Body of pancreas (tissue), 4 donors: ENCODE results near the gene NUP62.

Experiments used
- POLR2A ChIP-seq, 3 donors: fragments of 450-650 bp; IDR thresholded peaks; one replicate each; pipeline ENCODE4 v1.6.1; 2016; ENCODE audit warnings: antibody characterized with exemption in 3 of 3, mild to moderate bottlenecking in 2 of 3
- TF ChIP-seq, protein P1 (sequence below), 7 experiments: fragments of 450-650 bp in 4 of 7; fragments of 200-600 bp in 3 of 7; sonication (generic) in 3 of 7; IDR thresholded peaks; one replicate each; pipeline ENCODE4 v1.5.1; 2016 to 2019; ENCODE audit warnings: antibody characterized with exemption in 7 of 7

DNA sequence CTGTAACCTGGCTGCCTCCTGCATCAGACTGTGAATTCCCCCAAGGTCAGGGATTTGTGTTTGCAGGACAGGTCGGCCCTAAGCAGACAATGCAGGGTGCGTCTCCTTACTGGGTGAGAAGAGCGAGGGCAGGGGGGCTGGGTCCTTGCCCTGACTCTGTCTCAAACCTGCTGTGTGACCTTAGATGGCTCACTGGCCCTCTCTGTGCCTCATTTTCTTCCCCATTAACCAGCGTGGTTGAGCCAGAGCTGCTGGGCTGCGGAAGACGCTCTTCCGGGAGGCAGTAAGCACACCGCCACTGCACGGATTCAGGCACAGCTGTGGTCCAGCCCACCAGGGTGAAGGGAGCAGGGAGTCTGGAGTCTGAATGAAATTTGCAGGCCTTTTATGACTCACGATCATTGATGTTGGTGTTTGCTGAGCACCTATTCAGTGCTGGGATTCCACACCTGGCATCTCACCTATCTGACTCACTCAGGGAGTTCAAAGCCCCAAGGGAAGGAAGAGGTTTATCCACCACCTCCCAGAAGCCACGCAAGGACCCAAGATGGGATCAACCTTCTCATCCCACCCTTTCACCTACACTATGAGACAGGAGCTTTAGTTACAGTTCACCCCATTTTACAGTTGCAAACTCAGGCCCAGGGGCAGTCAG is 54.7 kb downstream of the NUP62 start:
- TF ChIP-seq, protein P1, sequence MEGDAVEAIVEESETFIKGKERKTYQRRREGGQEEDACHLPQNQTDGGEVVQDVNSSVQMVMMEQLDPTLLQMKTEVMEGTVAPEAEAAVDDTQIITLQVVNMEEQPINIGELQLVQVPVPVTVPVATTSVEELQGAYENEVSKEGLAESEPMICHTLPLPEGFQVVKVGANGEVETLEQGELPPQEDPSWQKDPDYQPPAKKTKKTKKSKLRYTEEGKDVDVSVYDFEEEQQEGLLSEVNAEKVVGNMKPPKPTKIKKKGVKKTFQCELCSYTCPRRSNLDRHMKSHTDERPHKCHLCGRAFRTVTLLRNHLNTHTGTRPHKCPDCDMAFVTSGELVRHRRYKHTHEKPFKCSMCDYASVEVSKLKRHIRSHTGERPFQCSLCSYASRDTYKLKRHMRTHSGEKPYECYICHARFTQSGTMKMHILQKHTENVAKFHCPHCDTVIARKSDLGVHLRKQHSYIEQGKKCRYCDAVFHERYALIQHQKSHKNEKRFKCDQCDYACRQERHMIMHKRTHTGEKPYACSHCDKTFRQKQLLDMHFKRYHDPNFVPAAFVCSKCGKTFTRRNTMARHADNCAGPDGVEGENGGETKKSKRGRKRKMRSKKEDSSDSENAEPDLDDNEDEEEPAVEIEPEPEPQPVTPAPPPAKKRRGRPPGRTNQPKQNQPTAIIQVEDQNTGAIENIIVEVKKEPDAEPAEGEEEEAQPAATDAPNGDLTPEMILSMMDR (IDR thresholded peaks at IDR 0.05) = no peak
- no peak for TF ChIP-seq POLR2A (IDR thresholded peaks at IDR 0.05)
